Neural cell (in vitro differentiated cells): ENCODE data around the gene TPST1.

Experiments
- CTCF ChIP-seq: fragments of 450-650 bp; IDR thresholded peaks from 2 replicates; pipeline ENCODE4 v1.5.1; 2014; ENCODE audit warnings: antibody characterized with exemption, mild to moderate bottlenecking, moderate library complexity; ENCODE audit not compliant: poor library complexity, severe bottlenecking
- EZH2 ChIP-seq: fragments of 200-600, 300-800 bp; shearing (Covaris generic), sonication (generic); IDR thresholded peaks from 2 replicates; pipeline ENCODE4 v1.6.1; 2014; ENCODE audit warnings: antibody characterized with exemption, low read length, borderline replicate concordance, mild to moderate bottlenecking; ENCODE audit not compliant: insufficient read depth, poor library complexity, severe bottlenecking
- MXI1 ChIP-seq: fragments of 450-650 bp; conservative IDR thresholded peaks from 2 replicates; pipeline ENCODE4 v1.6.1; 2014; ENCODE audit warnings: antibody characterized with exemption, mild to moderate bottlenecking; ENCODE audit not compliant: poor library complexity, severe bottlenecking
- RAD21 ChIP-seq: fragments of 450-650 bp; conservative IDR thresholded peaks from 2 replicates; pipeline ENCODE4 v1.6.1; 2014; ENCODE audit warnings: antibody characterized with exemption, mild to moderate bottlenecking, moderate library complexity

- TF ChIP-seq CTCF (no peak), RAD21 (no peak), EZH2 (no peak), MXI1 (no peak)
Measured at GRCh38 chr7:66400400-66400799, 195.3 kb downstream of the TPST1 start.
